HG03139 (cell line): ENCODE data around the gene TRIM72.
"Not testable (repeated sequence)": the region's sequence is repeated elsewhere in the genome, so short reads cannot be mapped to it uniquely, and the experiment has no call there.

Experiments
- ATAC-seq: cut with Tn5 transposase; IDR thresholded peaks from one replicate; pipeline ENCODE4 v1.9.1; 2021; ENCODE audit not compliant: unreplicated experiment

Gene TRIM72

DNA sequence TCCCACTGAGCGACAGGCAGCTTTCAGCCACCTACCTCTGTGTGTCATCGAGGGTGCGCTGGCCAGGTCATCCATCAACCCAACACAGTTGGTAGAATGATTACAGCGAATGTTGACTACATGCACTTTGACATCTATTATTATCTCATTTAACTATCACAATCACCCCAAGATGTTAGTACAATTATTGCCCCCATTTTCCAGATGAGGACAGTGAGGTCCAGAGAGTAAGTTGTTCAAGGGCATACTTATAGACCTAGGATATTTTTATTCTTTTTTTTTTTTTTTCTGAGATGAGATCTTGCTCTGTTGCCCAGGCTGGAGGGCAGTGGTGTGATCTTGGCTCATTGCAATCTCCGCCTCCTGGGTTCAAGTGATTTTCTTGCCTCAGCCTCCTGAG lies 37.5 kb downstream of the TRIM72 start:
- no peak for ATAC-seq

GRCh38 chr16:31253642-31254045 lies 39.7 kb downstream of the TRIM72 start:
- no peak for ATAC-seq

DNA sequence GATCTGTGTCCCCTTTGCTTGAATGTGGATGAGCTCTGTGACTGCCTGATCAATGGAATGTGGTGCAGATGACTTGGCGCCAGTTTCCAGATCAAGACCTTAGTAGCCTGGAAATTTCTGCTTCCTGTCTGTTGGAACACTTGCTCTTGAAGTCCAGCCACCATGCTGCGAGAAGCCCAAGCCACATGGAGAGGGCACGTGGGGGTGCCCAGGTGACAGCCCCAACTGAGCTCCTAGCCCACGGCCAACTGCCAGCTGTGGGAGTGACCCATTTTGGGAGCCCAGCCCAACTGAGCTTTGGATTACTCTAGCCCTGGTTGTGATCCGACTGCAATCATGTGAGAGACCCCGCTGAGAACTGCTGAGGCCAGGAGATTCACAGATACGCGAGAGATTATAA lies 42.5 kb downstream of the TRIM72 start:
- ATAC-seq = no peak

GRCh38 chr16:31258366-31258765 lies 44.4 kb downstream of the TRIM72 start:
- ATAC-seq = no peak

DNA sequence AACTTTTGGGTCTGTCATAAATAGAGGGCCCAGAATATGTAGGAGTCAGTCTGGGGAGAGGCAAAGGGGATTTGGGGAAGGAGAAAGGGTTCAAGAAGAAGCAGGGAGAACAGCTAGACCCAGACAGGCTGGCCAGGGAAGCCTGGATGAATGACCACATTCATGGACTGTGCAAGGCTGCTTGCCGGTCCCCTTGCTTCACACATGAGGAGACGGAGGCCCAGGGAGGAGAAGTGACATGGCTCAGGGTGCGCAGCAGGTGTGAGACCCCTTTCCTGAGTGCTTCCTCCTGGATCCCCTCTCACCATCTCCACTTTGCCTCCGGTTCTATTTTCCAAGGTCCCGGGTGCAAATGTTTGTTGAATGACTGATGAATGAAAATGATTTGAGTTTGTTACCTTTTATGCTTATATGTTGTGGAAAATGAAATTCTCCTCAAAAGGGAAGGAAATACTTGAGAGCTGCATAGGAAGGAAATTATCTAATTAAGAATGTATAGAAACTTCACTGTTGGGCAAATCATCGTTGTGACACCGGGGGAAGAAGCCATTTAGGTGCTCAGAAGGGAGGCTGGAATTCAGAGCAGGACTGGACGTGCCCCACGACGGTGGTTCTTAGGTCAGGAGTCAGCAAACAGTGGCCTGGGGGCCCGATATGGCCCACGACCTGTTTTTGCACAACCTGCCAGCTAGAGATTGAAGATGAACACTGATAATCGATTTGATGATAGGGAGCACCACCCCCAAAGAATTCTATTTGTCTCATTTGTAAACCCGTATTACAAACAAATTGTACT lies 46.4 kb downstream of the TRIM72 start:
- ATAC-seq = no peak

DNA sequence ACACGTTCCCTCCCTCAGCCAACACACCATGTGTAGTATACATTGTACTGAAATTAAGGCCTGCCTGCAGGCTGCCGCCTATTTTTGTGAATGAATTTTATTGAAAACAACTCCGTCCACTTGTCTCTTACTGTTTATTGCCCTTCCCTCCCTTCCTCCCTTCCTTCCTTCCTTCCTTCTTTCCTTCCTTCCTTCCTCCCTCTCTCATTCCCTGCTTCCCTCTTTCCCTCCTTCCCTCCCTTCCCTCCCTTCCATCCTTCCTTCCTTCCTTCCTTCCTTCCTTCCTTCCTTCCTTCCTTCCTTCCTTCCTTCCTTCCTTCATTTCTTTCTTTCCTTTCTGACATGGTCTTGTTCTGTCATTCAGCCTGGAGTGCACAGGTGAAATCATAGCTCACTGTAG lies 48.2 kb downstream of the TRIM72 start:
- ATAC-seq = no peak

- ATAC-seq = peak; percentile 68
Measured at GRCh38 chr16:31265329-31266245, 51.7 kb downstream of the TRIM72 start.

DNA sequence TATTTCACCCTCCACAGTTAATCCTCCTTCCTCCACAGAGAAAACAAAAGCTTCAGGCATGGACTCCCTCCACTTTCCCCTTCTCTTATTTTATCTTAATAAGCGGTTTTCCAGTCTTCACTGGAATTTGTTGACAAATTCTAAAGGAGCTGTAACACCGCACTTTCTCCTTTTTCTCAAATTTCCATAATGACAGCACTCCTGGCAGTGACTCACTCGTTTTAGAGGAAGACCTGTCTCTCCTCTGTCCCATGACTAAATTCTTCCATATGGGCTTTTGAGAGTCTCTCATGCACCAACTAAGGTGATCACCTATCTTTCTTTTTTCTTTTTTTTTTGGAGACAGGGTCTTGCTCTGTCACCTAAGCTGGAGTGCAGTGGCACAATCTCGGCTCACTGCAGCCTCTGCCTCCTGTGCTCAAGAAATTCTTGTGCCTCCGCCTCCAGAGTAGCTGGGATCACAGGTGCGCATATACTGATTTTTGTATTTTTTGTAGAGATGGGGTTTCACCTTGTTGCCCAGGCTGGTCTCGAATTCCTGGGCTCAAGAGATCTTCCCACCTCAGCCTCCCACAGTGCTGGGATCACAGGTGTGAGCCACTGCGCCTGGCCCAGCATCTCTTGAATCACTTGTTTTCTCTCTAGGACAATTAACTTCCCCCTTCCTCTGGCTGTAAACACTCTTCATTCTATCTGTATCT lies 53.6 kb downstream of the TRIM72 start:
- no peak for ATAC-seq

GRCh38 chr16:31268033-31268365 lies 54.1 kb downstream of the TRIM72 start:
- no peak for ATAC-seq

DNA sequence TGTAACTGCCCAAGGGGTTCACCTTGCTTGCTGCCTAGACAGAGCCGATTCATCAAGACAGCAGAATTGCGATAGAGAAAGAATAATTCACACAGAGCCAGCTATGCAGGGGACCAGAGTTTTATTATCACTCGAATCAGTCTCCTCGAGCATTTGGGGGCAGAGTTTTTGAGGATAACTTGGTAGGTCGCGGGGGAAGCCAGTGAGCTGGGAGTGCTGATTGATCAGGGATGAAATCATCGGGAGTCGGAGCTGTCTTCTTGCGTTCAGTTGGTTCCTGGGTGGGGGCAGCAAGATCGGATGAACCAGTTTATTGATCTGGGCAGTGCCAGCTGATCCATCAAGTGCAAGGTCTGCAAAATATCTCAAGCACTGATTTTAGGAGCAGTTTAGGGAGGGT lies 55.0 kb downstream of the TRIM72 start:
- ATAC-seq = no peak

GRCh38 chr16:31269541-31269940 lies 55.6 kb downstream of the TRIM72 start:
- ATAC-seq = no peak

DNA sequence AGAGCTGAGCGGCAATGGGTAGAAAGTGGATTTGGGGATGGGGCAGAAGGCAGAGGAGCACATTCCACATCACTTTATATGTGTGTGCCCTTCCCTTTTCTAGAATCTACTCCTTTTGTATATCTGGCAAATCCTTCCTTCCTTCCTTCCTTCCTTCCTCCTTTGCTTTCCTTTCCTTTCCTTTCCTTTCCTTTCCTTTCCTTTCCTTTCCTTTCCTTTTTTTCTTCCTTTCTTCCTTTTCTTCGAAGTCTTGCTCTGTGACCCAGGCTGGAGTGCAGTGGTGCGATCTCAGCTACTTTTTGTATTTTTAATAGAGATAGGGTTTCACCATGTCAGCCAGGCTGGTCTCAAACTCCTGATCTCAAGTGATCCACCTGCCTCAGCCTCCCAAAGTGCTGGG lies 56.1 kb downstream of the TRIM72 start:
- not testable (repeated sequence) for ATAC-seq

GRCh38 chr16:31270795-31271194 lies 56.9 kb downstream of the TRIM72 start:
- no peak for ATAC-seq

DNA sequence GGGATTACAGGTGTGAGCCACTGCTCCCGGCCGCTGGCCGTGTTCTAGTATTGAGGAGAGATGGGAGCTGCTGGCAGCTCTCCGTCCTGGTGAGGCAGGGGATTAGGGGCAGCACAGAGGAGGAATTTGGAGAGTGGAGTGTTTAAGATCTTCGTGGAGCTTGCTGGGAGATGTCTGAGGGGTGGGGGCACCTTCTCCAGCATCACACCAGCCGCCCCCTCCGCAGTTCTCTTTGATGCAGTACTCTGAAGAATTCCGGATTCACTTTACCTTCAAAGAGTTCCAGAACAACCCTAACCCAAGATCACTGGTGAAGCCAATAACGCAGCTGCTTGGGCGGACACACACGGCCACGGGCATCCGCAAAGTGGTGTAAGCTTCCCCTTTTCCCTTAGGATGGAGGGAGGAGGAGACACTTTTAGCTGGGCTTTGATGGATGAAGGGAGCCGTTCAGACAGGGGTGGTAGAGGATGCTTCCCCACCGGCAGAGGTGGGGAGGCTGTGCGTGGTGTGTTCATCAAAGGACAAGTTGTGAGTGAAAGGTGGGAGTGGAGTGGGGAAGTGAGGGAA lies 57.8 kb downstream of the TRIM72 start:
- no peak for ATAC-seq

DNA sequence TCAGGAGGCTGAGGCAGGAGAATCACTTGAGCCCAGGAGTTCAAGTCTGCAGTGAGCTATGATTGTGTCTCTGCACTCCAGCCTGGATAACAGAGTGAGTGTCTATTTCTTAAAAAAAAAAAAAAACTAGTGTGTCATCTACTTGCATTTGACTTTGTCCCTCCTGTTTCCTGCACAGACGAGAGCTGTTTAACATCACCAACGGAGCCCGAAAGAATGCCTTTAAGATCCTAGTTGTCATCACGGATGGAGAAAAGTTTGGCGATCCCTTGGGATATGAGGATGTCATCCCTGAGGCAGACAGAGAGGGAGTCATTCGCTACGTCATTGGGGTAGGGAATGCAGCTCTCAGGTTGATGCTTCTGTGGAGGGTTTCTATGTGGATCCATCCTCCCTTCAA lies 59.3 kb downstream of the TRIM72 start:
- no peak for ATAC-seq

DNA sequence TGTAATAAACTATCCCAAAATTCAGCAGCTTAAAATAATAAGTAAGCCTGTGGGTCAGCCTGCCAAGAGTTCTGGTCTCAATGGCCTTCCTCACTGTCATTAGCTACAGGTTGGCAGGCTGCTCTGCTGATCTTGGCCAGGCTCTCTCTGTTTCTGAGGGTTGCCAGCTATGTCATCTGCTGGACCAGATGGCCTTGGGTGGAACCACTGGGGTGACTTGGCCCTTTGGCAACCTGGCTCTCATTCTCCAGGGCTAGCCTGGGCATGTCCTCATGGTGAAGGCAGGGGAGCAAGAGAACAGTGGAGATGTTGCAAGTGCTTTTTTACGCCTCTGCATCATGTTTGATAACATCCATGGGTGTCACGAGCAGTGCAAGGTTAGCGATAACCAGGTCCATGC lies 59.8 kb downstream of the TRIM72 start:
- no peak for ATAC-seq

- no peak for ATAC-seq
Measured at GRCh38 chr16:31274831-31275816, 61.2 kb downstream of the TRIM72 start.

GRCh38 chr16:31276600-31276999 lies 62.7 kb downstream of the TRIM72 start:
- ATAC-seq = no peak

DNA sequence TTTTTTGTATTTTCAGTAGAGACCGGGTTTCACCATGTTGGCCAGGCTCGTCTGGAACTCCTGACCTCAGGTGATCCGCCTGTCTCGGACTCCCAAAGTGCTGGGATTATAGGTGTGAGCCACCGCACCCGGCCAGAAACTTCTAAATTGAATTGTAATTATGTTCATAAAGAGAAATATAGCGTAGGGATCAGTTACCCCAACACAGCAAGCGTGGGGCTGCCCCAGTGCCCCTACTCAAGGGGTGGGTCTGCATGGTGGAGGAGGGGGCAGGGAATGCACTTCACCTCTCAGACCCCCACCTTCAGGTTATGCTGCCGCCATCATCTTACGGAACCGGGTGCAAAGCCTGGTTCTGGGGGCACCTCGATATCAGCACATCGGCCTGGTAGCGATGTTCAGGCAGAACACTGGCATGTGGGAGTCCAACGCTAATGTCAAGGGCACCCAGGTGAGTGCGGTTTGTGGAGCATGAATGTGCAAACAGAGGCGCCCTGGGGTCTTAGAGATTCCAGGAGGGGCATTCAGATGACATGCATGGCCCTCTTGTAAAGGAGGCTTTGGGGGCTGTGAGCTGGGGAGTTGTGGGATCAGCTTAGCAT lies 63.8 kb downstream of the TRIM72 start:
- no peak for ATAC-seq

GRCh38 chr16:31278853-31279252 lies 64.9 kb downstream of the TRIM72 start:
- not testable (repeated sequence) for ATAC-seq
